GM23338 (cell line): Measurements from ENCODE around the gene C1orf50.

Experiments used
- EZH2phosphoT487 ChIP-seq: fragments of 200-600 bp; sonication (generic); IDR thresholded peaks from one replicate; pipeline ENCODE4 v1.8.1; 2018; ENCODE audit warnings: antibody characterized with exemption; ENCODE audit not compliant: unreplicated experiment
- POLR2AphosphoS5 ChIP-seq: IDR thresholded peaks from 2 replicates; pipeline ENCODE4 v1.6.1; 2016; ENCODE audit warnings: antibody characterized with exemption, low read depth
- TF ChIP-seq, protein P1 (sequence below), 2 experiments: fragments of 200-600 bp in 1 of 2; sonication (generic) in 1 of 2; conservative IDR thresholded peaks; 2 replicates each; pipeline versions ENCODE4 v1.5.1 to v1.6.1; 2016 to 2017; ENCODE audit warnings: antibody characterized with exemption in 2 of 2, low read depth in 2 of 2, mild to moderate bottlenecking in 2 of 2, moderate library complexity in 1 of 2
- TF ChIP-seq, protein P2 (sequence below): IDR thresholded peaks from 2 replicates; pipeline ENCODE4 v1.6.1; 2016; ENCODE audit warnings: antibody characterized with exemption
- TF ChIP-seq, protein P3 (sequence below): IDR thresholded peaks from one replicate; pipeline ENCODE4 v1.6.1; 2018; ENCODE audit warnings: antibody characterized with exemption; ENCODE audit not compliant: unreplicated experiment

DNA sequence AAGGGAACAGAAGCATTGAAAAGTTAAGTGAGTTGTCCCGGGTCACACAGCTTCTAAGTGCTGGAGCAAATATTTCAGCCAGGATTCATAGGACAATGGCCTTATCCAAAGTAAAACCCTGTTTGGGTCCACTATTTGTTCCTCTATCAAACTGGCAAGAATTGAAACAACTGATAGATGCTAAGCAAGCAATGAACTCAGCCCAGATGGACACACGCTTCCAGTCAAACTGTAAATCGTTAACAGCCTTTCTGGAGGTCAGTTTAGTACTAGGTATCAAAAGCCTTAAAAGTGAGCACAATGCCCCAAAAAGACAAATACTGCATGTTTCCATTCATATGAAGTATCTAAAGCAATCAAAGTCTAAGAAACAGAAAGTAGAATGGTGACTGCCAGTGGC is 50.9 kb downstream of the C1orf50 start:
- TF ChIP-seq, protein P1, sequence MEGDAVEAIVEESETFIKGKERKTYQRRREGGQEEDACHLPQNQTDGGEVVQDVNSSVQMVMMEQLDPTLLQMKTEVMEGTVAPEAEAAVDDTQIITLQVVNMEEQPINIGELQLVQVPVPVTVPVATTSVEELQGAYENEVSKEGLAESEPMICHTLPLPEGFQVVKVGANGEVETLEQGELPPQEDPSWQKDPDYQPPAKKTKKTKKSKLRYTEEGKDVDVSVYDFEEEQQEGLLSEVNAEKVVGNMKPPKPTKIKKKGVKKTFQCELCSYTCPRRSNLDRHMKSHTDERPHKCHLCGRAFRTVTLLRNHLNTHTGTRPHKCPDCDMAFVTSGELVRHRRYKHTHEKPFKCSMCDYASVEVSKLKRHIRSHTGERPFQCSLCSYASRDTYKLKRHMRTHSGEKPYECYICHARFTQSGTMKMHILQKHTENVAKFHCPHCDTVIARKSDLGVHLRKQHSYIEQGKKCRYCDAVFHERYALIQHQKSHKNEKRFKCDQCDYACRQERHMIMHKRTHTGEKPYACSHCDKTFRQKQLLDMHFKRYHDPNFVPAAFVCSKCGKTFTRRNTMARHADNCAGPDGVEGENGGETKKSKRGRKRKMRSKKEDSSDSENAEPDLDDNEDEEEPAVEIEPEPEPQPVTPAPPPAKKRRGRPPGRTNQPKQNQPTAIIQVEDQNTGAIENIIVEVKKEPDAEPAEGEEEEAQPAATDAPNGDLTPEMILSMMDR (conservative IDR thresholded peaks at IDR 0.05; ENCODE audit: low read depth in 2 of 2) = no peak
- TF ChIP-seq POLR2AphosphoS5 (no peak), EZH2phosphoT487 (no peak)
- TF ChIP-seq, protein P2, sequence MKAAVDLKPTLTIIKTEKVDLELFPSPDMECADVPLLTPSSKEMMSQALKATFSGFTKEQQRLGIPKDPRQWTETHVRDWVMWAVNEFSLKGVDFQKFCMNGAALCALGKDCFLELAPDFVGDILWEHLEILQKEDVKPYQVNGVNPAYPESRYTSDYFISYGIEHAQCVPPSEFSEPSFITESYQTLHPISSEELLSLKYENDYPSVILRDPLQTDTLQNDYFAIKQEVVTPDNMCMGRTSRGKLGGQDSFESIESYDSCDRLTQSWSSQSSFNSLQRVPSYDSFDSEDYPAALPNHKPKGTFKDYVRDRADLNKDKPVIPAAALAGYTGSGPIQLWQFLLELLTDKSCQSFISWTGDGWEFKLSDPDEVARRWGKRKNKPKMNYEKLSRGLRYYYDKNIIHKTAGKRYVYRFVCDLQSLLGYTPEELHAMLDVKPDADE = no peak
- TF ChIP-seq, protein P3, sequence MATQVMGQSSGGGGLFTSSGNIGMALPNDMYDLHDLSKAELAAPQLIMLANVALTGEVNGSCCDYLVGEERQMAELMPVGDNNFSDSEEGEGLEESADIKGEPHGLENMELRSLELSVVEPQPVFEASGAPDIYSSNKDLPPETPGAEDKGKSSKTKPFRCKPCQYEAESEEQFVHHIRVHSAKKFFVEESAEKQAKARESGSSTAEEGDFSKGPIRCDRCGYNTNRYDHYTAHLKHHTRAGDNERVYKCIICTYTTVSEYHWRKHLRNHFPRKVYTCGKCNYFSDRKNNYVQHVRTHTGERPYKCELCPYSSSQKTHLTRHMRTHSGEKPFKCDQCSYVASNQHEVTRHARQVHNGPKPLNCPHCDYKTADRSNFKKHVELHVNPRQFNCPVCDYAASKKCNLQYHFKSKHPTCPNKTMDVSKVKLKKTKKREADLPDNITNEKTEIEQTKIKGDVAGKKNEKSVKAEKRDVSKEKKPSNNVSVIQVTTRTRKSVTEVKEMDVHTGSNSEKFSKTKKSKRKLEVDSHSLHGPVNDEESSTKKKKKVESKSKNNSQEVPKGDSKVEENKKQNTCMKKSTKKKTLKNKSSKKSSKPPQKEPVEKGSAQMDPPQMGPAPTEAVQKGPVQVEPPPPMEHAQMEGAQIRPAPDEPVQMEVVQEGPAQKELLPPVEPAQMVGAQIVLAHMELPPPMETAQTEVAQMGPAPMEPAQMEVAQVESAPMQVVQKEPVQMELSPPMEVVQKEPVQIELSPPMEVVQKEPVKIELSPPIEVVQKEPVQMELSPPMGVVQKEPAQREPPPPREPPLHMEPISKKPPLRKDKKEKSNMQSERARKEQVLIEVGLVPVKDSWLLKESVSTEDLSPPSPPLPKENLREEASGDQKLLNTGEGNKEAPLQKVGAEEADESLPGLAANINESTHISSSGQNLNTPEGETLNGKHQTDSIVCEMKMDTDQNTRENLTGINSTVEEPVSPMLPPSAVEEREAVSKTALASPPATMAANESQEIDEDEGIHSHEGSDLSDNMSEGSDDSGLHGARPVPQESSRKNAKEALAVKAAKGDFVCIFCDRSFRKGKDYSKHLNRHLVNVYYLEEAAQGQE = no peak
